ENCODE data around the gene ARHGEF40.

The ARHGEF40 gene

DNA sequence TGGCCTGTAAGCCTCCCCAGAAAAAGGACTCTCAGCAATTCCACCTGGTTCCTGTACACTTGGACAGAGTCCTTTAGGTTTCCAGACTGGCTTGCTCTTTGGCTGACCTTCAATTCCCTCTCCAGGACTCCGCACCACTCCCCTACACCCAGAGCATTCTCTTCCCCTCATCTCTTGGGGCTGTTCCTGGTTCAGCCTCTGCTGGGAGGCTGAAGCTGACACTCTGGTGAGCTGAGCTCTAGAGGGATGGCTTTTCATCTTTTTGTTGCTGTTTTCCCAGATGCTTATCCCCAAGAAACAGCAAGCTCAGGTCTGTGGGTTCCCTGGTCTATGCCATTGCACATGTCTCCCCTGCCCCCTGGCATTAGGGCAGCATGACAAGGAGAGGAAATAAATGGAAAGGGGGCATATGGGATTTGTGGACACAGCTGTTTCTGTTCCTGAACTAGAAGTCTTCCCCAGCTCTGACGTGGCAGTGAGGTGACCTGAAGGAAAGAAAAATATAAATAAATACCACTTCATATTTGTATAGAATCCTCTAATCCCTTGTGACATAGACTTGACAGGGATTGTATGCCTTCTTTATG is 26.6 kb upstream of the ARHGEF40 start:
- H3K27ac ChIP-seq (ENCODE audit: low read depth, low read length): no peak overlapping the region
- H3F3A ChIP-seq (ENCODE audit: control insufficient read depth, insufficient read depth): no peaks in the 10 kb centered on the region
- no peak overlapping the region for H3K4me2 ChIP-seq (ENCODE audit: low read length)

DNA sequence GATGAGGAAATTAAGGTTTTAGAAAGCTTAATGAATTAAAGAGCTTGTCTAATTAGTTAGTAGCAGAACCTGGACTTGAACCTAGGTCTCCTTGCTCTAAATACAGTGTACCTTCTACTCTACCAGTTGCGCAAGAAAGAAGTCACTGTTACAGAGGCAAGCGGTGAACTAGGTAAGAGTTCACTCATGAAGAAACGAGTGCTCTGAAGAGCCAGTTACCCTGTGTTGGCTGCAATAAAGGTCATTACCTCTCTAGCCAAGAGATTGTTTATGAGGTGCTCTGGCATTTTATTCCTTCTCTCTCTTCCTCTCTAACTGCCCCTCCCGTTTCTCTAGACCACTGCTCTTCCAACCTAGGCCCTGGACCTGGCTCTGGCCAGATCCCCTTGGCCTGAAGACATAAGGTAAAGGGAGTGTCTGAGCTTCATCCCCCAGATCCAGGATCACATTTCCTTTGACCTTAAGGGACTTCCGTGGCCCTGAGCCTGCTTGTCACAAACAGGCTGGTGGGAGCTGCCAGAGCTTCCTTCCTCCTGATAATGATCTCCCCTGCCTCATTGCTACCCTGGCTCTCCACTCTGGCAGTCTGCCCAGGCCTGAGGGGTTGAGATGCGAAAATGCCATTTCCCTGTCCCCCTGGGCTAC is 26.0 kb upstream of the ARHGEF40 start:
- Histone ChIP-seq H3F3A (ENCODE audit: control insufficient read depth, insufficient read depth) (no peaks in the 10 kb centered on the region), H3K4me1 (ENCODE audit: control insufficient read depth, low read length) (no peaks in the 10 kb centered on the region), H3K4me2 (ENCODE audit: low read length) (no peak overlapping the region), H3K9me2 (replicated peaks; ENCODE audit: control insufficient read depth, low read length) (no peaks in the 10 kb centered on the region), H3K36me3 (ENCODE audit: control insufficient read depth, low read length) (no peaks in the 10 kb centered on the region), H3K27ac (ENCODE audit: low read depth, low read length) (no peak overlapping the region), H4K20me1 (ENCODE audit: control insufficient read depth, insufficient read depth, low read depth, low read length) (no peaks in the 10 kb centered on the region), H3K27me3 (ENCODE audit: control insufficient read depth, low read length) (peaks cover 49% of the 10 kb centered on the region), H3K4me3 (ENCODE audit: low read length) (no peak overlapping the region), H3K79me2 (ENCODE audit: control insufficient read depth, low read length) (no peaks in the 10 kb centered on the region), H3K9me3 (ENCODE audit: control insufficient read depth, insufficient read depth, low read length) (no peaks in the 10 kb centered on the region)
- TF ChIP-seq, protein P1, sequence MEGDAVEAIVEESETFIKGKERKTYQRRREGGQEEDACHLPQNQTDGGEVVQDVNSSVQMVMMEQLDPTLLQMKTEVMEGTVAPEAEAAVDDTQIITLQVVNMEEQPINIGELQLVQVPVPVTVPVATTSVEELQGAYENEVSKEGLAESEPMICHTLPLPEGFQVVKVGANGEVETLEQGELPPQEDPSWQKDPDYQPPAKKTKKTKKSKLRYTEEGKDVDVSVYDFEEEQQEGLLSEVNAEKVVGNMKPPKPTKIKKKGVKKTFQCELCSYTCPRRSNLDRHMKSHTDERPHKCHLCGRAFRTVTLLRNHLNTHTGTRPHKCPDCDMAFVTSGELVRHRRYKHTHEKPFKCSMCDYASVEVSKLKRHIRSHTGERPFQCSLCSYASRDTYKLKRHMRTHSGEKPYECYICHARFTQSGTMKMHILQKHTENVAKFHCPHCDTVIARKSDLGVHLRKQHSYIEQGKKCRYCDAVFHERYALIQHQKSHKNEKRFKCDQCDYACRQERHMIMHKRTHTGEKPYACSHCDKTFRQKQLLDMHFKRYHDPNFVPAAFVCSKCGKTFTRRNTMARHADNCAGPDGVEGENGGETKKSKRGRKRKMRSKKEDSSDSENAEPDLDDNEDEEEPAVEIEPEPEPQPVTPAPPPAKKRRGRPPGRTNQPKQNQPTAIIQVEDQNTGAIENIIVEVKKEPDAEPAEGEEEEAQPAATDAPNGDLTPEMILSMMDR (IDR thresholded peaks at IDR 0.05; ENCODE audit: low read depth, low read length, poor library complexity, severe bottlenecking): no peak
- TF ChIP-seq EZH2phosphoT487 (IDR thresholded peaks at IDR 0.05; ENCODE audit: borderline replicate concordance, low read length): no peak

More for the DNA sequence above, 26.6 kb upstream of the ARHGEF40 start:
- Histone ChIP-seq H4K20me1 (ENCODE audit: control insufficient read depth, insufficient read depth, low read depth, low read length) (no peaks in the 10 kb centered on the region), H3K4me1 (ENCODE audit: control insufficient read depth, low read length) (no peaks in the 10 kb centered on the region), H3K9me2 (replicated peaks; ENCODE audit: control insufficient read depth, low read length) (no peaks in the 10 kb centered on the region), H3K79me2 (ENCODE audit: control insufficient read depth, low read length) (no peaks in the 10 kb centered on the region), H3K4me3 (ENCODE audit: low read length) (no peak overlapping the region), H3K9me3 (ENCODE audit: control insufficient read depth, insufficient read depth, low read length) (no peaks in the 10 kb centered on the region), H3K36me3 (ENCODE audit: control insufficient read depth, low read length) (no peaks in the 10 kb centered on the region), H3K27me3 (ENCODE audit: control insufficient read depth, low read length) (peaks cover 47% of the 10 kb centered on the region)
- TF ChIP-seq, protein P1 (IDR thresholded peaks at IDR 0.05; ENCODE audit: low read depth, low read length, poor library complexity, severe bottlenecking): no peak
- no peak for TF ChIP-seq EZH2phosphoT487 (IDR thresholded peaks at IDR 0.05; ENCODE audit: borderline replicate concordance, low read length)

DNA sequence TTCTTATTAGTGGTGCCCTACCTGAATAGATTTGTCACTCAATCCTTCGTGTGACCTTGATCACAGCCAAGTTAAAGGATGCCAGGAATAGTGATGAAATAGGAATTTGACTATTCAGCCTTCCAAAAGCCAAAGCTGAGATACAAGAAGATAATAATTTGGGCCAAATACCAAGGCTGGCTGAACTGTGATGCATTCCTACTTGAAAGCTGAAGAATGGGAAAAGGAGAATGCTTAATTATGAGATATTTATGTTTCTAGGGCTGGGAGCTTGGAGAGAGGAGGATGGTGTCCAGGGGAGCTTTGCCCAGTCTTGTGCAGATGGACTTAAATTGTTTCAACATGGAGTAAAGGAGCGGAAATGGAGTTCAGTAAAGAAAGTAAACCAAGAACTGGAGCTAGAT is 22.7 kb upstream of the ARHGEF40 start:
- no peaks in the 10 kb centered on the region for H3K4me1 ChIP-seq (ENCODE audit: control insufficient read depth, low read length)

More for the DNA sequence above, 22.7 kb upstream of the ARHGEF40 start:
- no peak overlapping the region for H3K4me2 ChIP-seq (ENCODE audit: low read length)
- H3K79me2 ChIP-seq (ENCODE audit: control insufficient read depth, low read length): no peaks in the 10 kb centered on the region
- H3F3A ChIP-seq (ENCODE audit: control insufficient read depth, insufficient read depth): no peaks in the 10 kb centered on the region
- no peak overlapping the region for H3K27ac ChIP-seq (ENCODE audit: low read depth, low read length)
- no peak overlapping the region for H3K4me3 ChIP-seq (ENCODE audit: low read length)
- TF ChIP-seq EZH2phosphoT487 (IDR thresholded peaks at IDR 0.05; ENCODE audit: borderline replicate concordance, low read length): no peak
- TF ChIP-seq, protein P1 (IDR thresholded peaks at IDR 0.05; ENCODE audit: low read depth, low read length, poor library complexity, severe bottlenecking): no peak
- no peaks in the 10 kb centered on the region for H3K9me2 ChIP-seq (replicated peaks; ENCODE audit: control insufficient read depth, low read length)
- H3K9me3 ChIP-seq (ENCODE audit: control insufficient read depth, insufficient read depth, low read length): no peaks in the 10 kb centered on the region
- peaks cover 57% of the 10 kb centered on the region for H3K27me3 ChIP-seq (ENCODE audit: control insufficient read depth, low read length)
- no peaks in the 10 kb centered on the region for H4K20me1 ChIP-seq (ENCODE audit: control insufficient read depth, insufficient read depth, low read depth, low read length)
- no peaks in the 10 kb centered on the region for H3K36me3 ChIP-seq (ENCODE audit: control insufficient read depth, low read length)
